NK-92 (cell line): Measurements from ENCODE around the gene RNU6-9.

ENCODE experiments used
- DNase-seq: peaks from one replicate; lab custom pipeline; 2025; ENCODE audit not compliant: unreplicated experiment; lab: John Stamatoyannopoulos, UW

The RNU6-9 gene

DNA sequence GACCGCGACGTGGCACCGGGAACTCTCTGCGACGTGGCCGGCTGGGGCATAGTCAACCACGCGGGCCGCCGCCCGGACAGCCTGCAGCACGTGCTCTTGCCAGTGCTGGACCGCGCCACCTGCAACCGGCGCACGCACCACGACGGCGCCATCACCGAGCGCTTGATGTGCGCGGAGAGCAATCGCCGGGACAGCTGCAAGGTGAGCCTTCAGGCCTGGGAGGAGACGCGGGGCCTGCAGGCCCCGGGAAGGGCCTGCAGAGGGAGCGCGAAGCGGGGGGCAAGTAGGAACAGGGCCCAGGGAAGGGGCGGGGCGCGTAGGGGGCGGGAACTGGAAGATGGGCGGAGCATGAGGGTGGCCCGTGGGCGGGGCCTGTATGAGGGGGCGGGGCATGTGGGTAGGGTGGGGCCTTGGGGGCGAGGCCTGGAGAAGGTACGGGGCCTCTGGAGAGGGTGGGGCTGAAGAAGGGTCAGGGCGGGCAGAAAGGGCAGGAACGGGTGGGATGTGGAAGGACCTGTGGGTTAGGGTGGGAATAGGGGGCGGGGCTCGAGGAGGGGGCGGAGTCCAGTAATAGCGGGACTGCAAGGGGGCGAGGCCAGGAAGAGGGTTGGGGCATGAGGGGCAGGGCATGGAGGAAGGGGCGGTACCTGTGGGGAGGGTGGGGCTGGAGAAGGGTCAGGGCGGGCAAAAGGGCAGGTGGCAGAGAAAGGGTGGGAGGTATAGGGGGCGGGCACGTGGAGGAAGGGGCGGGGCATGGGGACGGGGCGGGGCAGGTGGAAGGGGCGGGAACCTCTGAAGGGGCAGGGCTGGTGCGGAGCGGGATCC is 31.3 kb upstream of the RNU6-9 start:
- no peak for DNase-seq

DNA sequence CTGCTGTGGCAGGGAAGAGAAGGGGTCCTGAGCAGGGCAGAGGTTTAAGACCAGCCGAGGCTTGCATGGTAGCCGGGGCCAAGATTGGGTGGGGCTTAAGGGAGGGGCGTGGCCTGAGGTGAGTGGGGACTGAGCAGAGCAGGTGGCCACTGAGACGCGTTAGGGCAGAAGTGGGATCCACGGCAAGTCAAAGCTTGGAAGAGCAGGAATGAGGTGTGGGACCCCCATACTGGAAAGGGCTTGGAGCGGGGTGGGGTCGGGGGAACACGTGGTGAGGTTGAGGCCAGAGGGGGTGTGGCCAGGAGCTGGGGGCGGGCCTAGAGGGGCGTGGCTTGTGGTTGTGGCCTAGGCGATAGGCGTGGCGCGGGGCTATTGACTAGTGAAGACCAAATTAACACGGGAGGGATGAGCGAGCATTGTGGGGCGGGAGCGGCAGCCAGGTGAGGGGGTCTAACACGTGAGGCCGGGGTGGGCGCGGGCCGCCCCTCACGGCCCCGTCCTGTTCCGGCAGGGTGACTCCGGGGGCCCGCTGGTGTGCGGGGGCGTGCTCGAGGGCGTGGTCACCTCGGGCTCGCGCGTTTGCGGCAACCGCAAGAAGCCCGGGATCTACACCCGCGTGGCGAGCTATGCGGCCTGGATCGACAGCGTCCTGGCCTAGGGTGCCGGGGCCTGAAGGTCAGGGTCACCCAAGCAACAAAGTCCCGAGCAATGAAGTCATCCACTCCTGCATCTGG is 30.5 kb upstream of the RNU6-9 start:
- DNase-seq, result no peak

- no peak for DNase-seq
Measured at GRCh38 chr19:863315-863620, 30.0 kb upstream of the RNU6-9 start.

GRCh38 chr19:866769-867300 is 26.4 kb upstream of the RNU6-9 start:
- no peak for DNase-seq

GRCh38 chr19:867301-867793 is 25.9 kb upstream of the RNU6-9 start:
- no peak for DNase-seq

DNA sequence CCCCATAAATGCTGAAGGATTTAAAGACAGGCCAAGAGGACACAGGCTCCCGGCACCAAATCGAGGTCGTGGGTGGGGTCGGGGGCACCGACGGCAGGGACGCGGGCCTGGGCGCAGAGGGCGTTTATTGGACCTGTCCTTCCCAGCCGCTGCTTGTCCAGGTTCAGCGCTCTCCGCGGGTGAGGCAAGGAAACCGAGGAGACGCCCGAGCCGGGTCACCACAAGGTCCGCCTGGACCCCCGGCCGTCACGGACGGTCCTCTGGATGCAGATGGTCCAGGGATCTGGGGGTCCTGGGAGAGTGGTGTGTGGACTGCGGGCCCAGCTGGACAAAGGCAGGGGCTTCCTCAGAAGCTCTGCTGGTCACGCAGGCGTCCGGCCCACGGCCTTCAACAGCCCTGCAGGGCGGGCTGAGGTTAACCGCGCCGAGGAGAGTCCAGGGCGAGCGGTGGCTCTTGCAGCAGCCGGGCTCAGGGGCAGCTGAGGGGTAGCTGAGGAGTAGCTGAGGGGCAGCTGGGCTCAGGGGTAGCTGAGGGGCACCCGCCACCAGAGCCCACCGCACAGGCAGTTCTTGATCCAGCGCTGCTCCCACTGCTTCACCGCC is 25.3 kb upstream of the RNU6-9 start:
- no peak for DNase-seq

- no peak for DNase-seq
Measured at GRCh38 chr19:868458-869244, 24.6 kb upstream of the RNU6-9 start.

GRCh38 chr19:869245-870177 is 23.8 kb upstream of the RNU6-9 start:
- no peak for DNase-seq

DNA sequence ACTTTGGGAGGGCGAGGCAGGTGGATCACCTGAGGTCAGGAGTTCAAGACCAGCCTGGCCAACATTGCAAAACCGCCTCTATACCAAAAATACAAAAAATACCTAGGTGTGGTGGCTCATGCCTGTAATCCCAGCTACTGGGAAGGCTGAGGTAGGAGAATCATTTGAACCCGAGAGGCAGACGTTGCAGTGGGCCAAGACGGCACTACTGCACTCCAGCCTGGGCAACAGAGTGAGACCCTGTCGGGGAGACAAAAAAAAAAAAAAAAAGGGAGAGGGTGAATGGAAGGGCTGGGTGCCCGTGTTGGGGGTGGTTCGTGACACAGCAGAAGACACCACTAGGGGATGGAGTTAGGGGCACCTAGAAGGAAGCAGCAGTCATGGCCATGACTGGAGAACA is 23.0 kb upstream of the RNU6-9 start:
- no peak for DNase-seq

DNA sequence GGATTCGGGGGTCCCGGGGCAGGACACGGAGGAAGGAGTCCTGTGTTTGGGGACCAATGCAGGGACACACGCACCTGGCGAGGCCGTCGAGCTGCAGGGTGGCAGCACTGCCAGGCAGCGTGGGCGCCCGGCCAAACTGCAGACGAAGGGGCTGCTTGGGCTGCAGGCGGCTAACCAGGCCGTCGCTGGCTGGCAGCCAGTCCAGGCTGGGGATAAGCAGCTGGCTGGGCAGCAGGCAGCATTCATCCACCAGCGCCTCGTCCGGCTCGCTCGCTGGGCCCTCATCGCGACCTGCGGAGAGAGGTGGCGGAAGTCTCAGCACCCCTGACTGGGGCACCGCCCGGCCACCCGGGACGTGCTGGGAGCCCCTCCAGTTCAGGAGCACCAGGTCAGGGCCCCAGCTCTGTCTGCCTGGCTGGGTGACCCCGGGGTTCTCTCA is 22.3 kb upstream of the RNU6-9 start:
- DNase-seq, result no peak

- no peak for DNase-seq
Measured at GRCh38 chr19:871446-872265, 21.6 kb upstream of the RNU6-9 start.

DNA sequence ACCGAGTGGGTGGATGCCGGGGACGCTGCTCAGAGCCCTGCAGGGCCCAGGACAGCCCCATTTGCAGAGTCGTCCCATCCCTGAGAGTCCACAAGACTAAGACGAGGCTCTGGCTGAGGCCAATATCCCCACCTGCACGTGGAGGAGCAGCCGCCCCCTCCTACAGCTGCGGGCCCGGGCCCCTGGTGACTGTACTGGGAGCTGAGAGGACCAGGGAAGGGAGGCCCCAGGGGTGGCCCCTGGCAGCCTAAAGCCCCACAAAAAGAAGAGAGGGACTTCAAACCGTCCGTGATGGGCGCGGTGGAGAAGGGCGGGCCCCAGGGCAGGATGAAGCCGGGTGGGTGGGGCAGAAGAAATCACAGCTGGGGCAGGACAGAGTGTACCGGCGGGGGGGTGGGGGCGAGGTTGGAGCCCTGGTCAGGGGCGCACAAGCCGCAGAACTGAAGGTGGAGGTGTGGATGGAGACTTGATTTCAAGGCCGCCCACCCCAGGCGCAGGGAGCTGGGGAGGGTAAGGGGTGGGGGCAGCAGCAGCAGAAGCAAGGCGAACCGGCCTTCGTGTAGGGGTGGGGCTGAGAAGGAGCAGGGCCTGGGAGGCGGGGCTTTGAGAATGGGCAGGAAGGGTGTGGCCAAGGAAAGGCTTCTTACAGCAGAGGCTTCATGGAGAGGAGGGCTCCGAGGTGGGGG is 20.9 kb upstream of the RNU6-9 start:
- DNase-seq, result no peak

DNA sequence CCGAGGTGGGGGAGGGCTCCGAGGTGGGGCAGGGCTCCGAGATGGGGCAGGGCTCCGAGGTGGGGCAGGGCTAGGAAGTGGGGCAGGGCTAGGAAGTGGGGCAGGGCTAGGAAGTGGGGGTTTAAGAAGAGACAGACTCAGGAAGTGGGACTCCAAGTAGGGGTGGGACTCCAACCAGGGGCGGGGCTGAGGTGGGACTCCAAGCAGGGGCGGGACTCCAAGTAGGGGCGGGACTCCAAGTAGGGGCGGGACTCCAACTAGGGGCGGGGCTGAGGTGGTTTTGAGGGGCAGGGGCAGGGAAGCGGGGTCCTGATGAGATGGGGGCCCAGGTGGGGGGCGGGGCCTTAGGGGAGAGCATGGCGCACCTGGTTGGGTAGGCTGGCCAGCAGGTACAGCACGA is 20.2 kb upstream of the RNU6-9 start:
- DNase-seq, result no peak

DNA sequence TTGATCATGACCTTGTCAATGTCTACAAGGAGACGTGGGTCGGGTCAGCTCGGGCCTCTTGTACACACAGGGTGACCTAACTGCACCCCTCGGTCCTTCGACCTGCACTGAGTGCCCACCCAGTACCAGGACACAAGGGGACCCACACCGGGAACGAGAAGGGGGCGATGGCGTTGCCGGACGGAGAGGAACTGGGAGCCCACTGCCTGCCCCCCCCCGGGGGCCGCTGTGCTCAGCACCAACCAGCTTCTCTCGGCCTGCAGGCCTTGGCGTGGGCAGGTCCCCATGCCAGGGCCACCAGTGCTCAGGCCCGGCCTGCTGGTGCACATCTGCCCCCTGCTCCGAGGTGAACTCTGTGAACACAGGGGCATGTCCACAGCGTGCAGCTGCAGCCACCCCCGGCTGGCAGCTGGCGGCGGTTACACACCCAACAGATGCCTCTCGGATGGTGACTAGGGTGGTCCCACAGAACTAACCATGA is 19.7 kb upstream of the RNU6-9 start:
- no peak for DNase-seq

DNA sequence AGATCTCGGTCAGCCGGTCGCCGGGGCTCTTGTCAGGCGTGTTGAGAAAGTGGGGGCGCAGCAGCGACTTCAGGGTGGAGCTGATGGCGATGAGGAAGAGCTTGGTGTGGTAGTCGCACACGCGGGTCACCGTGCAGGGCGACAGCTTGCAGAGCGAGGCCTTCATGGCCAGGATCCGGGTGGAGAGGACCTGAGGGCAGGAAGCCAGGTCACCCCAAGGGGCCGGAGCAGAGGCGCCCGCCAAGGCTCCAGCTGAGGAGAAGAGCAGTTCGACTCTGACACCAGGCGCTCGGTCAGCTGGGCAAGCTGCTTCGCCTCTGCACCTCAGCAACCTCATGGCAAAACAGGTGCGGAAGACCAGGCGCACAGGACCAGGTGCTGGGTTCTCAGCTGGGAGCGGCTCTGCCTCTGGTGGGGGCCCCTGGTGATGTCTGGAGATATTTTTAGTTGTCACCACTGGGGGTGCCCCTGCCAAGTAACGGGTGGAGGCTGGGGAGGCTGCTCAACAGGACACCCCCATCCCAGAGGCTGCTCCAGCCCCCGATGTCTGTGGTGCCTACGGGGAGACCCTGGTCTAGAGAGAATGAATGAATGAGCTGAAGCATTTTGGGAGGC is 17.9 kb upstream of the RNU6-9 start:
- no peak for DNase-seq

- no peak for DNase-seq
Measured at GRCh38 chr19:876089-876488, 17.2 kb upstream of the RNU6-9 start.

DNA sequence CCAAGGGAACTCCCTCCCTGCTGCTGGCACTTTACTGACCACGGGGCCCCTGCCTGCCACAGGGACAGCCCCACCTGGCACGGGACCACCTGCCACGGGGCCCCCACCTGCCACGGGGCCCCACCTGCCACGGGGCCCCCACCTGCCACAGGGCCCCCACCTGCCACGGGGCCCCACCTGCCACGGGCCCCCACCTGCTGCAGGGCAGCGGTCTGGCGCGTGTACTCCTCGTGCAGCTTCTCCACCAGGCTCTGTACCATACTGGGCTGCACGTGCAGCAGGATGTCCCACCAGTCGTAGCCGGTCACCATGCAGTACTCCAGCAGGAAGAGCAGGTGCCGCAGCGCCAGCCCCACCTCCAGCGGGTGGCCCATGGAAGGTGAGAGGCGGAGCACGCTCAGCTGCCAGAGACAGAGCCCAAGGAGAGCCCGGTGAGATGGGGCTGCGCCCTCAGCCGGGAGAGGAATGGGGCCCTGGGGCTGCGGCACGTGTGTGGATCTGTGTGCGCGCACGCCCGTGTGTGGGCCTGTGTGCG is 16.4 kb upstream of the RNU6-9 start:
- no peak for DNase-seq
